GM19468 (cell line): ENCODE results near the gene PLEKHM1.
"Not testable (repeated sequence)": the region's sequence is repeated elsewhere in the genome, so short reads cannot be mapped to it uniquely, and the experiment has no call there.

Source experiments
- ATAC-seq: cut with Tn5 transposase; IDR thresholded peaks from one replicate; pipeline ENCODE4 v1.9.1; 2021; ENCODE audit warnings: mild to moderate bottlenecking, moderate library complexity, moderate number of reproducible peaks; ENCODE audit not compliant: unreplicated experiment; ENCODE audit errors: extremely low read depth

The PLEKHM1 gene

DNA sequence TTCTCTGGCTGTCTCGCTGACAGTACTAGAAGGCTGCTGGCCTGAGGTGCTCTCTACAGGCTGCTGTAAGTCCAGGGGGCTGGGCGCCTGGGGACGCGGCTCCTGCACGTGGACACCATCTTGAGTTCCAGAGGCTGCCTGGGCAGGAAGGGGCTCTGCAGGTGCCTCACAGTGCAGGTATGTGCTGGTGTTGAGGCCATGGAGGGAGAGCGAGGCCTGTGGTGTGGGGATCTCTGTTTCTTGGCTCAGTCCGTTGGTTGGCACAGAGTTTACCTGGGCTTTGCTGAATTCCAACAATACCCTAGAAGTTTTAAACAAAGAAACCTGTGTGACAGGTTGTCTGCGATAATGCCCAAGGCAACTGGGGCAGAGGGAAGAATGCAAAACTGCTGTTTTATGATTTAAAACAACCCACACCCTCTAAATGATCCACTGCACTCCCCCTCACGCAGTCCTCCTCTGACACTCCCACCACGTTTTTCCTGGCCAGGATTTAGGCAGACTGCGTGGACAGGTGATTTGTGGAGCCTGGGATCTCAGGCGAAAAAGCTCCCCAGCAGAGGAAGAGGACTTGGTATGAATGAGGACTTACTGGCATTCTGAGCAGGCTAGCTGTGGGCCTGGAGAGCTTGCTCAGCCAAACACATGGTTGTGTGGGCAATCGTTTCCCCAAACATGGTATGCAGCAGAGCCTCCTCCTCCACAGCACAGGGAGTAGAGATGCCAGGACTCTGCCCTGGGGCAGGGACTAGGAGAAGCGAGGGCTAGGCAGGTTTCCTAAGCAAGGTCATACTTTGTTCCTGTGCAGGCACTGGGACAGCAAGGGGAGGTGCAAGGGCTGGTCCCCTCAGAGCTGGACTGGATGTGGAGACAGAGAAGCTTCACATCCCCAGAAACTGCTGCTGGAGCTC, 22.0 kb downstream of the PLEKHM1 start:
- ATAC-seq: not testable (repeated sequence)

DNA sequence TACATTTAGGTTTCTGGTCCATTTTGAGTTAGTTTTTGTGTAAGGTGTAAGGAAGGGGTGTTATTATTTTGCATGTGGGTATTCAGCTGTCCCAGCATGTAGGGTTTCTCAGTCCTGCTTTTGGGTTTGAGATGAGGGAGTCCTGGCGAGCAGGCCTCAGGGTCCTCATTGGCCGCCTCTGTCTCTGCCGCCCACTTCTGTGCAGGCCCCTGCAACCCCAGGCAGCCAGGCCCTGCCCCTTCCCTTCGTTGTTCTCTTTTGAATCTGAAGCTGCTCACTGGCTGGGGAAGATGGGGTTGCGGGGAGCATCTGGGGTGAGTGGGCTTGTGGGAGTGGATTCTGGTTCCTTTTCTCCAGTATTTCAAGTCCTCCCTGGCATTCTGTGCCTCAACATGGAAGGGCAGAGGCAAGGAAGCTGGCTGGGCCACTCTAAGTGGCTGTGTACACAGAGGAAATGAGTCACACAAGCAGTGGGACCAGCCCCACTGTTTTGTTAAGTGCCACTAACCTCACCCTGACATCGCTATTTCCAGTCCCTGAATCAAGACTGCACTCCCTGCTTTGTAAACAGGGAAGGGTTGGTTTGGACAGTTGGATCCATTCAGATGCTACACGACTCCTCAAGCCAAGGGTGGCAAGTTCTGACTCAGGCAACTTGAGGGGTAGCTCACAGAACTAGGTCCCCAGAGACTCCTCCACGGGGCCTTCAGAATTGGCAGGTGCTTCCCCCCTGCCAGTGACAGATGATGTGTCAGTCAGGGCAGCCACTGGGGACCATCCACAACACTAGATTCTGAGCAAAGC, 28.8 kb downstream of the PLEKHM1 start:
- ATAC-seq: peak; percentile 49

DNA sequence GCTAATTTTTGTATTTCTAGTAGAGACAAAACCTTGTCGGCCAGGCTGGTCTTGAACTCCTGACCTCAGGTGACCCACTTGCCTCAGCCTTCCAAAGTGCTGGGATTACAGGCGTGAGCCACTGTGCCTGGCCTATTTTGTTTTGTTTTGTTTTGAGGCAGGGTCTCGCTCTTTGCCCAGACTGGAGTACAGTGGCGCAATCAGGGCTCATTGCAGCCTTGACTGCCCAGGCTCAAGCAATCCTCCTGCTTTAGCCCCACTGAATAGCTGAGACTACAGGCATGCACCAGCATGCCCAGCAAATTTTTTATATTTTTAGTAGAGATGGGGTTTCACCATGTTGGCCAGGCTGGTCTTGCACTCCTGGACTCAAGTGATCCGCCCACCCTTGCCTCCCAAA, 30.1 kb downstream of the PLEKHM1 start:
- ATAC-seq: not testable (repeated sequence)

DNA sequence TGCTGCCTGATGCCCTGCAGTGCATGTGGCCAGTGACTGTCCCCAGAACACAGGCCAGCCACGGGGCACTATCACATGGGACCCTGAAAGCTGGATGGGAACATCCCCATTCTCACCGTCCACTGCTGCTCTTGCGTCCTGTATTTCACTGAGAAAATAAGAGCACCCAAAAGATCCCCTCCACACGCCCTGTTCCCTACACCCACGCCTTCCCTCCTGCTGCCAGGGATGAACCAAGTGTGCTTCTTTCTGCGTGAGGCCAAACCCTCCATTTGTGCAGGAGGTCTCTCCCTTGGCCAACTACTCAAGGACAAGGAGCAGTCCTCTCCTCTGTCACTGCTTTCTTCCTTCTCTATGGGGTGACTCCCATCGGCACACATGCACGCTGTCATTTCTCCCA, 36.2 kb downstream of the PLEKHM1 start:
- not testable (repeated sequence) for ATAC-seq

DNA sequence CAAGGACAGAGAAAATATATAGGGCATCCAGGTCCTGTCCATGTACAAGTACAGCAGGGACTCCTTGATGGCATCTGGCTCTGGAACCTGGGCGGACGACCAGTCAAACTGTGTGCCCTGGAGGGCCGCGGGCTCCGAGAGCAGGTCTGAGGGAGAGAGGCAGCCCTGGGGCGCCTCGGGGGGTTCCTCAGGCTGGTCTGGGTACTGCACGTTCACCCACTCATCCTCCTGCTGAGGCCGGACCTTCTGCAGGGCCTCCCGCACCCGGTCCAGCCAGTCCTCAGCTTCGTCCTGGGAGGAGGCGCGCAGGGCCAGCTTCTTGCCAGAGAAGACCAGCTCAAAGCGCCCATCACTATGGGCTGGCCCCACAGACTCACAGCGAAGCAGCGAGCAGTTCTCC, 36.8 kb downstream of the PLEKHM1 start:
- not testable (repeated sequence) for ATAC-seq

DNA sequence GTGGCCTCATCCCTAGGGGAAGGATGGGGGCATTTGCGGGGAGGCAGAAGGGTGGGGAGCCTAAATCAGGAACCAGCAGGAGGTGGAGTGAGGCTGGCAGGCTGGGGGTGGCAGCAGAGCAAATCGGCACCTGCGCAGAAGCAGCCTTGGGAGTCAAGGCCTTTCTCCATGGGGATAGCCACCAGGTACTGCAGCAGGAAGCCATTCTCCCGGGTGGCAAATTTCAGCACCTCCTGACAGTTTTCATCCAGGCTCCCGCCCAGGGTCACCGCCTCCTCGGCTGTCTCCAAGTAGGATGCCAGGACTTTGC, 37.3 kb downstream of the PLEKHM1 start:
- not testable (repeated sequence) for ATAC-seq

DNA sequence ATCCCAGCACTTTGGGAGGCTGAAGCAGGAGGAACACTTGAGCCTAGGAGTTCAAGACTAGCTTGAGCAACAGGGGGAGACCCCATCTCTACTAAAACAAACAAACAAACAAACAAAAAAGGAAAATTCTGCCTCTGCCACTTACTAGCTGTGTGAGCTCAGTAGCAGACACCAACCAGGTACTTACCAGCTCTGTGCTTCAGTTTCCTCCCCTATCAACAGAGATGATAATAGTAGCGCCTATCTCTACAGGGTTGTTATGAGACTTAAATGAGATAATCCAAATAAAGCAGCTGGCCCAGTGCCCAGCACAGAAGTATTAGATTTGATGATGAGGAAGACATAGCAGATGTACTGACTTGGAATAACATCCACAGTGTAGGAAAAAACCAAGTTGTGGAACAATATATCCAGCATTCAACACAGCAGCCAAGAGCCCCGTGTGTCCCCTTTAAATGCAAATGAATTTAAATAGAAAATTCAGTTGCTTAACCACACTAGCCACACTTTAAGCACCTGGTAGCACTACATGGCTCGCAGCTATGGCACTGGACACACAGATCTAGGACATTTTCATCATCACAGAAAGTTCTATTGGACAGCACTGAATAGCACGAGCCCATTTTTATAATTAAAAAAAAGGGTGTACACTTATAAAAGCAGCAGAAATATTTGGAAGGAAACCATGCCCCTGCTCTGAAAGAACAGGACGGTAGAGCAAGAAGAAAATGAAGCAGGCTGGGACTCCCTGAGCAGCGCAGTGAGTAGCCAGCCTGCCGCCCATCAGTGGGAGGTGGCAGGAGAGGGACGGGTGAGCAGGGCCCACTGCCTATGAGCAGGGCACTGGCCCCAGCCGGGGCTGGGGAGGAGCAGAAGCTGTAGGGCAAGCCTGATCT, 37.9 kb downstream of the PLEKHM1 start:
- not testable (repeated sequence) for ATAC-seq

DNA sequence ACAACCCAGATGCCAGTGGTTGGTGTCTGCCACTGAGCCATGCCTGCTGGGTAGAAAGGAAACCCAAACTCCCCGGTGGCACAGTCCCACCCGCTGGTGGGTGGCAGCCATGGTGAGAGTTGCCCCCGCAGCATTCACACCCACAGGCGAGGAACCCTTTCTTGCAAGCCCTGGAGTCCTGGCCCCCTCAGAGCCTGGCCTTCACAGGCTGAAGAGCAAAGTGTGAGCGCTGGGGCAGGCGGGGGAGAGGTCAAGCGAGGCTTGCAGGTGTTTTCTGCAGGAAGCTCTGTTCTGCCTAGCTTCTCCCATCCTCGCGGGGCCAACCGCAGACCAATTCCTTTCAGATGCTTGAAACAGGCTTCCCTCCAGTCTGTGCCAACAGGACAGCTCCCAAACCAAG, 38.9 kb downstream of the PLEKHM1 start:
- not testable (repeated sequence) for ATAC-seq

DNA sequence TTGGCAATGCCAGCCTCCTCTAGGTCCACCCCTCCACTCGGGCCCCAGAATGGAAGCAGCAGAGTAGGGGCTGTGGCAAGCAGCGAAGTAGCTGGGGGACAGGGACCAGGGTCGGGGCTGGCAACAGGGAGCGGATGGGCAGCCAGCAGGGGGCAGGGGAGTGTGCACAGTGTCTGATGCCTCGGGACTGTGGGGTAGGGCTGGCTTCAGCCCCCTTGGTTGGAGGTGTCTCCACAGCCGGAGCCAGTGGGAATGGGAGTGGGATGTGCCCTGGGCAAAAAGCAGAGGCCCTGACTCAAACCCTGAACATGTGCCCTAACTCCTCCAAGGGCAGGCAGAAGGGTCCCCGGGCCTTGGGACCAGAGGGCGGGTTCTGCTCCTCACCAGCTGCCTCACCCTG, 39.4 kb downstream of the PLEKHM1 start:
- no peak for ATAC-seq

DNA sequence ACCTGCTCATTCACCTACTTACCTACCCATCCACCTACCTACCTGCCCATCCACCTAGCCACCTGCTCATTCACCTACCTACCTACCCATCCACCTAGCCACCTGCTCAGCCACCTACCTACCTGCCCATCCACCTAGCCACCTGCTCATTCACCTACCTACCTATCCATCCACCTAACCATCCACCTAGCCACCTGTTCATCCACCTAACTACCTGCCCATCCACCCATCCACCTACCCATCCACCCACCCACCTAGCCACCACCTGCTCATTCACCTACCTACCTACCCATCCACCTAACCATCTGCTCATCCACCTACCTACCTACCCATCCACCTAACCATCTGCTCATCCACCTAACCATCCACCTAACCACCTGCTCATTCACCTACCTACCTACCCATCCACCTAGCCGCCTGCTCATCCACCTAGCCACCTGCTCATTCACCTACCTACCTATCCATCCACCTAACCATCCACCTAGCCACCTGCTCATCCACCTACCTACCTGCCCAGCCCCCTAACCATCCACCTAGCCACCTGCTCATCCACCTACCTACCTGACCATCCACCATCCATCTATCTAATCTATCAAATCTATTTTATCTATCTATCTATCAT, 40.7 kb downstream of the PLEKHM1 start:
- not testable (repeated sequence) for ATAC-seq

DNA sequence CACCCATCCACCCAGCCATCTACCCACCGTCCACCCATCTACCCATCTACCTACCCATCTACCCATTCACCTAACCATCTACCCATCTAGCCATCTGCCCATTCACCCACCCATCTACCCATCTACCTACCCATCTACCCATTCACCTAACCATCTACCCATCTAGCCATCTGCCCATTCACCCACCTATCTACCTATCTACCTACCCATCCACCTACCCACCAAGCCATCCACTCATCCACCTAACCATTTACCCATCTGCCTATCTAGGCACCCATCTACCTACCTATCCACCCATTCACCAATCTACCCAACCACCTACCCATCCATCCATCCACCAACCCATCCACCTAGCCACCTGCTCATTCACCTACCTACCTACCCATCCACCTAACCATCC, 41.3 kb downstream of the PLEKHM1 start:
- not testable (repeated sequence) for ATAC-seq

DNA sequence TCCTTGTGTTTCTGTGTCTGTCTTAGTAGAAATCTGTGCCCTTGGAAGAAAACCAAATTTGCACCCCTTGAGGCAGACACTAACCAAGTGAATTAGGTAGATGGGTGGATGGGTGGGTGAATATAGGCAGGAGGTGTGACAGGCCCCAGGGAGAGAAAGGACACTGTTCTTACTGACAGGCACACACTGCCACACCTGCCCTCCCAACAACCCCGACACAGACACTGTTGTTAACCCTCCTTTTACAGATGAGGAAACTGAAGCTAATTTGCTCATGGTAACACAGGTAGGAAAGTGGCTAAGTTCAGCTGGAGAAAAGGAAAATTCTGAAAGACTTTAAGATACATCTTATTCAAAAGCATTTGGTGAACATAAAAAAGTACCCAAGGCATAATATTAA, 42.0 kb downstream of the PLEKHM1 start:
- ATAC-seq: not testable (repeated sequence)

DNA sequence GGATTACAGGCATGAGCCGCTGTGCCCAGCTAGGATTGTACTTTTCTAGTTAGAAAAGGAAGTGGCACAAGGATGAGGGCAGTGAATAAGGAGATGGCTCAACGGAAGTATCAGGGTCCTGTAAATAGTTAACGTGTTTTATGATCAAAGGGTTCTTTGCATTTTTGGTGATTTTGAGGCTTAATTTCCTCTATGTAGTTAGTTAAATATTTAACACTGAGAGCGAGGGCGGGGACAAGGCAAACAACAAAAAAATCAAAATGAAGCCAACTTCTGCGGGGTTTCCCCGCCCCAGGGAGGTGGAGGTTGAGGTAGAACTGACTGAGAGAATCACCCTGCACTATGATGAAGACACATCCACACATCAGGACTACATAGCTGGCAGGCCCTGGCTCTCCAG, 42.5 kb downstream of the PLEKHM1 start:
- ATAC-seq: not testable (repeated sequence)

DNA sequence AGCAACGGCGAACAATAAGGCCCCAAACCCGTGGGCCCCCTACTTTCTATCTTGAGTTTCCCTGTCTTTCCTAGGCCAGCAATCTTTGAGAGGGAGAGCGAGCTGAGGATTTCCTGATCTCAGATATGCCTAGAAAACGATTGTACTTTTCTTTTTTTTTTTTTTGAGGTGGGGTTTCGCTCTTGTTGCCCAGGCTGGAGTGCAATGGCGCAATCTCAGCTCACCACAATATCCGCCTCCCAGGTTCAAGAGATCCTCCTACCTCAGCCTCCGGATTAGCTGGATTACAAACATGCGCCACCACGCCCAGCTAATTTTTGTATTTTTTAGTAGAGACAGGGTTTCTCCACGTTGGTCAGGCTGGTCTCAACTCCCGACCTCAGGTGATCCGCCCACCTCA, 42.9 kb downstream of the PLEKHM1 start:
- ATAC-seq: not testable (repeated sequence)

DNA sequence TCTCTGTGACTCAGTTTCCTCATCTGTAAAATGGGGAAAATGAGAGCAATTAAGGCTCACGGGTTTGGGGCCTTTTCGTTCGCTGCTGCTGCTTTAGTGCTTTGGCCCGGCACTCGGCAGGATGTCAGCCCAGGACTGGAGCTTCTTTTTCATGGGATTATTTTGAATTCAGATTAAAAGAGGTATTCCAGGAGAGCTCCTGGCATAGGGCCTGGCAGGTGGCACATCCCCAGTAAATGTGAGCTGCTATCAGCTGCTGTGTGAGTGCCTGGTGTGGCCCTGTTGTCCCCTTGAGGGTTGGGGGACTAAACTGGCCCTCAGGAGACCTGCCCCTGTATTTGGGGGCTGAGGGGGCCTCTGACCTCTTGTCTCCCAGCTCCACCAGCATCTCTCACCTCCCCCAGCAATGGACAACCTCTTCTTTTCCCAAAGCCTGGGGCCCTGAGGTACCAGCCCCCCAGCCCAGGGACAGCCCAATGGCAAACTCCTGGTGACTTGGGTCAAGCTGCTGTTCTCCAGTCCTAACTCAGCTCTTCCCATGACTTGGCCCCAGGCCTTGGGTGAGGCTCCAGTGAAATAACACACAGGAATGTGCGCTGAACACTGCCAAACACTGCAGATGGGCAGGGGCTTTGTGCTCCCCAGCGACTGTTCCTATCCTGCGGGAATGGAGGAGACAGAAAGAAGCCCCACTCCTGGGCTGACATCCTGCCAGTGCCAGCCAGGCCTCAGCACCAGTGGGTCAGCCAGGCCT, 43.5 kb downstream of the PLEKHM1 start:
- not testable (repeated sequence) for ATAC-seq

DNA sequence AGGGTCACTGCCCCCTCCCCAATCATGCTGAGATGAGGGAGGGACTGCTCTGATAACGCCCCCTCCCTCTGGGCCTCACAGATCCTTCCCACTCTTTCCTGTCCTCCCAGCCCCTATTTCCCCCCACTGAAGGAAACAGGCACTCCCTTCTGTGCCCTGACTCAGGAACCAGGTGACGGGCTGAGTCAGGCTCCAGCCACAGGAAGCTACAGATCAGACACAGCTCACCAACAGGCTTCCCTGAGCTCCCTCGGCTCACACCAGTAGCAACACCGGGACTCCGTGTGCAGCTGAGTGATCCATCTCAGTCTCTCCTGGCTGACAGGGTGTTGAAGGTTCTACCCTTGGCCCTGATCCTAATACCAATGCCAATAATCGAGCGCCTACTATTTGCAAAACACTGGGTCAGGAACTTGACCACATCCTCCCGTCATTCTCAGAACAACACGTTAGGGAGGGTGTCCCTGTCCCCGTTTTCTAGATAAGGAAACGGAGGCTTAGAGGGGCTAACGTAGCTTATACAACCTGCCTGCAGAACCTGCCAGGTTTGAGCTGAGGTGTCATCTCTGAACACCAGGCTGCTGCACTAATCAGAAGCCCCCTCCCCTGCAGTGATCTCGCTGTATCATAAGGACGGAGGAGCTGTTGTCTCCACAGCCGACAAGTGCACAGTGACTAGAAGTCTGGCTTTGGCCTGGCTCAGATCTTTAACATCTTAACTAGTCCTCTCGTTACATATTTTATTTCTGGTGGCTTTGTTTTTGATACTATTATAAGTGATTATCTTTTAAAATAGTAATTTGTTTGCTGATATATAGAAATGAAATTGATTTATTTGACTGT, 44.4 kb downstream of the PLEKHM1 start:
- ATAC-seq: not testable (repeated sequence)

DNA sequence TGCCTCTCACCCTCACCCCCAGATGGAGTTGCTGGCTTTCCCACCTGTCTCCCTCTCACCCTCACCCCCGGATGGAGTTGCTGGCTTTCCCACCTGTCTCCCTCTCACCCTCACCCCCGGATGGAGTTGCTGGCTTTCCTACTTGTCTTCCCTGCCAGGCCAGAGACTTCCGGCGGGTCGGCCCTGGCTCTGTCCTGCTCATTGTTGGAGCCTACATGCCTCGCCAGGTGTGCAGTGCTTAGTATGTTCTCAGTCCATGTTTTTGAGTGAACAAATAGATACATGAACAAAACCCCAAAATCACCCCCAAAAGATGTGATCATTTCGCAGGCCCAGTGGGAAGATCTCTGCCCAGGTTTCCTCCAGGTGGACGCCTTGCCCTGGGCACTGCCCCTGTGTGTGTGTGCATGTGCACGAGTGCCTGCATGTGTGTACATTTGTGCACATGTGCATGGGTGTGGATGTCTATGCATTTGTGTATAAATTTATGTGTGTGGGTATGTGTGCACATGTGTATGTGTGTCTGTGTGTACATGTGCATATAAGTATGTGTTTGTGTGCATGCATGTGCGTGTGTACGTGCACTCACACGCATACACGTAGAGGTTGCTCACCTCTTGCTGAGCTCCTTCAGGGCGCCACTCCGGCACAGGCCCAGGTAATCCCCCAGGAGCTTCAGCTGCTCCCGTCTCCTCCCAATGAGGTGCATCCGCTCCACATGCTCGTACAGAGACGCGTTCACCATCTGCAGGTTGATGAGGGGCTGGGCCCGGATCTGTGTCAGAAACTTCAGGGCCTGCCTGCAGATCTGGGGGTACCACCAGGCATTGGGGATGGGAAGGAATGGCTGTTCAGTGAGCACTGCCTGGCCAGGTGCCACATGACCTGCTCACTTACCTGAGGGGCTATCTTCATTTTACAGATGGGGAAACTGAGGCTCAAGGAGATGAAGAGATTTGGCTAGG, 45.4 kb downstream of the PLEKHM1 start:
- ATAC-seq: not testable (repeated sequence)
